ENCODE measurements around the gene FAM107A. TPM values are rescaled to one million over a fixed set of nuclear protein-coding genes. Genes with fewer than 3 reads are reported as not detected.

FAM107A gene
- total RNA-seq, 2 experiments from 2014 or later, result not detected

GRCh38 chr3:58585994-58586393 is 8.8 kb upstream of the FAM107A start:
- DNase-seq (no peak), ATAC-seq (ENCODE audit: poor library complexity) (no peak)
- Histone ChIP-seq H3K27ac (ENCODE audit: low read depth in 1 of 2, low read length in 2 of 2) (no peak overlapping the region), H3K9me3 (ENCODE audit: control insufficient read depth in 1 of 2, insufficient read depth in 1 of 2, low read length in 2 of 2) (peaks cover 0 to 6% of the 10 kb centered on the region in 2 experiments), H3K36me3 (ENCODE audit: insufficient read depth, low read length) (no peaks in the 10 kb centered on the region), H3K4me1 (ENCODE audit: insufficient read depth, low read length) (peaks cover 9% of the 10 kb centered on the region), H3K27me3 (ENCODE audit: control insufficient read depth in 1 of 2, insufficient read depth in 2 of 2, low read length in 2 of 2) (peaks cover 36 to 38% of the 10 kb centered on the region in 2 experiments), H3K4me3 (ENCODE audit: low read length) (no peak overlapping the region)
- H3K36me3 Mint-ChIP-seq (ENCODE audit: low read depth), result no peaks in the 10 kb centered on the region
- no peaks in the 10 kb centered on the region for H3K9me3 Mint-ChIP-seq
- ChIA-PET POLR2A (no interaction called here), CTCF (no interaction called here)
- intact Hi-C loops (cut with DNase I, micrococcal nuclease), result no loop called here
- H3K4me3 Mint-ChIP-seq, result peak overlapping the region; percentile 89
- TF ChIP-seq CTCF (IDR thresholded peaks at IDR 0.05), result no peak
- H3K4me1 Mint-ChIP-seq (ENCODE audit: low read depth), result peaks cover 18% of the 10 kb centered on the region
- H3K27ac Mint-ChIP-seq, result no peak overlapping the region
- peaks cover 66% of the 10 kb centered on the region for H3K27me3 Mint-ChIP-seq

- no peak overlapping the region for H3K27ac Mint-ChIP-seq
- no peaks in the 10 kb centered on the region for H3K36me3 Mint-ChIP-seq (ENCODE audit: low read depth)
- peak overlapping the region; percentile 89 for H3K4me3 Mint-ChIP-seq
- peaks cover 0 to 6% of the 10 kb centered on the region in 2 experiments for H3K9me3 ChIP-seq (ENCODE audit: control insufficient read depth in 1 of 2, insufficient read depth in 1 of 2, low read length in 2 of 2)
- H3K4me1 ChIP-seq (ENCODE audit: insufficient read depth, low read length), result peaks cover 9% of the 10 kb centered on the region
- peaks cover 36 to 38% of the 10 kb centered on the region in 2 experiments for H3K27me3 ChIP-seq (ENCODE audit: control insufficient read depth in 1 of 2, insufficient read depth in 2 of 2, low read length in 2 of 2)
- ChIA-PET CTCF (no interaction called here), POLR2A (no interaction called here)
- no peak overlapping the region for H3K27ac ChIP-seq (ENCODE audit: low read depth in 1 of 2, low read length in 2 of 2)
- TF ChIP-seq CTCF (IDR thresholded peaks at IDR 0.05), result peak; percentile 35
- H3K4me1 Mint-ChIP-seq (ENCODE audit: low read depth), result peaks cover 18% of the 10 kb centered on the region
- ATAC-seq (ENCODE audit: poor library complexity) (peak; percentile 81), DNase-seq (peak in 13 of 14 experiments; percentile 18 to 65 (median 42))
- H3K4me3 ChIP-seq (ENCODE audit: low read length), result peak overlapping the region; percentile 66
- no peaks in the 10 kb centered on the region for H3K9me3 Mint-ChIP-seq
- H3K36me3 ChIP-seq (ENCODE audit: insufficient read depth, low read length), result no peaks in the 10 kb centered on the region
- peaks cover 64% of the 10 kb centered on the region for H3K27me3 Mint-ChIP-seq
- intact Hi-C loops (cut with DNase I, micrococcal nuclease), result no loop called here
Observed at GRCh38 chr3:58585005-58585786, 8.0 kb upstream of the FAM107A start.

GRCh38 chr3:58584690-58585004 is 7.5 kb upstream of the FAM107A start:
- DNase-seq (no peak), ATAC-seq (ENCODE audit: poor library complexity) (no peak)
- CTCF ChIA-PET, result no interaction called here
- TF ChIP-seq CTCF (IDR thresholded peaks at IDR 0.05), result no peak
- H3K36me3 ChIP-seq (ENCODE audit: insufficient read depth, low read length), result no peaks in the 10 kb centered on the region
- no peak overlapping the region for H3K27ac Mint-ChIP-seq
- H3K4me3 Mint-ChIP-seq, result peak overlapping the region; percentile 89
- POLR2A ChIA-PET, result no interaction called here
- no peaks in the 10 kb centered on the region for H3K36me3 Mint-ChIP-seq (ENCODE audit: low read depth)
- H3K27me3 Mint-ChIP-seq, result peaks cover 59% of the 10 kb centered on the region
- no peak overlapping the region for H3K27ac ChIP-seq (ENCODE audit: low read depth in 1 of 2, low read length in 2 of 2)
- peaks cover 18% of the 10 kb centered on the region for H3K4me1 Mint-ChIP-seq (ENCODE audit: low read depth)
- peak overlapping the region; percentile 66 for H3K4me3 ChIP-seq (ENCODE audit: low read length)
- H3K9me3 Mint-ChIP-seq, result no peaks in the 10 kb centered on the region
- H3K27me3 ChIP-seq (ENCODE audit: control insufficient read depth in 1 of 2, insufficient read depth in 2 of 2, low read length in 2 of 2), result peaks cover 36 to 38% of the 10 kb centered on the region in 2 experiments
- H3K9me3 ChIP-seq (ENCODE audit: control insufficient read depth in 1 of 2, insufficient read depth in 1 of 2, low read length in 2 of 2), result peaks cover 0 to 6% of the 10 kb centered on the region in 2 experiments
- intact Hi-C loops (cut with DNase I, micrococcal nuclease), result no loop called here
- peaks cover 9% of the 10 kb centered on the region for H3K4me1 ChIP-seq (ENCODE audit: insufficient read depth, low read length)
